Measurements from ENCODE around the gene BABAM1.
A peak's percentile ranks its signal among the peaks of the same experiment; 100 is the strongest.

DNA sequence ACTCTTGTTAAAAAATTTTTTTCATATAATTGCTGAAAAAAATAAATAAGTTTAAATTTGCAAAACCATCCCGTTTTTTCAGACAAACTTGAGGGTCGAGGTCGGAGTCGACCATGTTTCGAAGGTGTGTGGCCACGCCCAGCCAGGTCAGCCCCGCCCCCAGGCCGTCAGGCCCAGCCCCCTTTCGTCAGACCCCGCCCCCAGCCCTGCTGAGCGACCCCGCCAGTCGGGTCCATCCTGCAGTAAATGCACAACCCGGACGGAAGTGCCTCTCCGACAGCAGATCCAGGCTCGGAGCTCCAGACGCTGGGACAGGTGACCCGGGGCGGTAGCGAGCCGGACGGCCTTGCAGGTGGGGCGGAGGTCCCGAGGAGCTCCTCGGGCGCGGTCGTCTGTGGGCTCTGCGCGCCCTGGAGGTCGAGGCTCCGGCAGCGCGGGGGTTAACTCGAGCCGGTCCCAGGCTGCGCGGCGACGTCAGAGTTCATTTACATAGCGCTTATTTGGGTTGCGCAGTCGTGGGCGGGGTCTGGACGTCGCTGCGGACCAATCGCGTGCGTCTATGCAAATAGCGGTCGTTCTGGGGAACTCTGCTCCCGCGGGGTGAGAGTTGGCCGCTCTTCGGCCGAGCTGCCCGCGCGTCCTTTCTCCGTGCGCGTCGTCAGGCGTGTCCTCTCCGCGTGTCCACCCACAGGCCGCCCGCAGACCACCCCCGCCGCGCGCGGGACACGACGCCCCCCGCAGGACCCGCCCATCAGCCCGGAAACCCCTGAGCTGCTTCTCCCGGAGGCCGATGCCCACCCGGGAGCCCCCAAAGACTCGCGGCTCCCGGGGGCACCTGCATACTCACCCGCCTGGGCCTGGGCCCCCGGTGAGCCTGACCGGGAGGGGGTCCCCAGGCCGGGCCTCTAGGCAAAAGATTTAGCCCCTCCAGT is 41.0 kb upstream of the BABAM1 start, which contains the start of gene OCEL1:
- TF ChIP-seq, protein P1, sequence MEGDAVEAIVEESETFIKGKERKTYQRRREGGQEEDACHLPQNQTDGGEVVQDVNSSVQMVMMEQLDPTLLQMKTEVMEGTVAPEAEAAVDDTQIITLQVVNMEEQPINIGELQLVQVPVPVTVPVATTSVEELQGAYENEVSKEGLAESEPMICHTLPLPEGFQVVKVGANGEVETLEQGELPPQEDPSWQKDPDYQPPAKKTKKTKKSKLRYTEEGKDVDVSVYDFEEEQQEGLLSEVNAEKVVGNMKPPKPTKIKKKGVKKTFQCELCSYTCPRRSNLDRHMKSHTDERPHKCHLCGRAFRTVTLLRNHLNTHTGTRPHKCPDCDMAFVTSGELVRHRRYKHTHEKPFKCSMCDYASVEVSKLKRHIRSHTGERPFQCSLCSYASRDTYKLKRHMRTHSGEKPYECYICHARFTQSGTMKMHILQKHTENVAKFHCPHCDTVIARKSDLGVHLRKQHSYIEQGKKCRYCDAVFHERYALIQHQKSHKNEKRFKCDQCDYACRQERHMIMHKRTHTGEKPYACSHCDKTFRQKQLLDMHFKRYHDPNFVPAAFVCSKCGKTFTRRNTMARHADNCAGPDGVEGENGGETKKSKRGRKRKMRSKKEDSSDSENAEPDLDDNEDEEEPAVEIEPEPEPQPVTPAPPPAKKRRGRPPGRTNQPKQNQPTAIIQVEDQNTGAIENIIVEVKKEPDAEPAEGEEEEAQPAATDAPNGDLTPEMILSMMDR (IDR thresholded peaks at IDR 0.05) = no peak
- peak; percentile 85 to 93 for TF ChIP-seq POLR2AphosphoS5 (IDR thresholded peaks at IDR 0.05; ENCODE audit: insufficient read depth in 1 of 2, low read depth in 1 of 2)

All from vagina (tissue), 2 donors.